ENCODE measurements around the gene ASTN2. TPM values are rescaled to one million over a fixed set of nuclear protein-coding genes. Genes with fewer than 3 reads are reported as not detected.
A peak's percentile ranks its signal among the peaks of the same experiment; 100 is the strongest.

Gene ASTN2
- polyA plus RNA-seq, 2 donors = 0.26 to 0.35 TPM

DNA sequence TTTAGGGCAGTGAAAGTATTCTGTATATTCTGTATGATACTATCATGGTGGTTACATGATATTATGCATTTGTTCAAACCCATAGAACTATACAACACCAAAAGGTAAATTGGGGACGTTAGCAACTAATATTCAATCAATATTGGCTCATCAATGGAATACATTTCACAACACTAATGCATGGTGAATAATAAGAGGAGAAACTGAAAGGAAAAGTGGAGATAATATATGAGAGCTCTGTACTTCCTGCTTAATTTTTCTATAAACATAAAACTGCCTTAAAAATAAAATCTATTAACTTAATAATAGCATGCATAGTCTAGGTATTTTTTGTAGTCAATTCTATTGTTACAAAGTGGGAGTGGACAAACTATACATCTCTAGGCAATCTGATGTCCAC lies 661.5 kb downstream of the ASTN2 start:
- Histone ChIP-seq H3K9me3 (ENCODE audit: control insufficient read depth in 2 of 2, insufficient read depth in 1 of 2, low read depth in 1 of 2, low read length in 1 of 2) (peaks cover 0 to 3% of the 10 kb centered on the region in 2 donors), H3K27ac (ENCODE audit: low read depth in 2 of 2, low read length in 1 of 2) (no peak overlapping the region), H3K36me3 (ENCODE audit: control insufficient read depth in 2 of 2, insufficient read depth in 2 of 2, low read length in 1 of 2) (no peaks in the 10 kb centered on the region), H3K4me1 (ENCODE audit: control insufficient read depth in 2 of 2, insufficient read depth in 2 of 2, low read length in 1 of 2) (no peaks in the 10 kb centered on the region), H3K4me3 (ENCODE audit: low read depth in 1 of 2, low read length in 2 of 2) (no peak overlapping the region), H3K27me3 (ENCODE audit: control insufficient read depth in 1 of 2, insufficient read depth in 2 of 2, low read length in 2 of 2) (no peaks in the 10 kb centered on the region)
- 44 to 61% methylated on average over 1 of the region's 1 CpG for WGBS, 2 donors

GRCh38 chr9:116750510-116750909 lies 664.3 kb downstream of the ASTN2 start:
- WGBS, 2 donors = 89 to 91% methylated on average over 2 of the region's 2 CpGs
- Histone ChIP-seq H3K27ac (ENCODE audit: low read depth in 2 of 2, low read length in 1 of 2) (no peak overlapping the region), H3K4me1 (ENCODE audit: control insufficient read depth in 2 of 2, insufficient read depth in 2 of 2, low read length in 1 of 2) (no peaks in the 10 kb centered on the region), H3K4me3 (ENCODE audit: low read depth in 1 of 2, low read length in 2 of 2) (no peak overlapping the region), H3K27me3 (ENCODE audit: control insufficient read depth in 1 of 2, insufficient read depth in 2 of 2, low read length in 2 of 2) (no peaks in the 10 kb centered on the region), H3K36me3 (ENCODE audit: control insufficient read depth in 2 of 2, insufficient read depth in 2 of 2, low read length in 1 of 2) (no peaks in the 10 kb centered on the region), H3K9me3 (ENCODE audit: control insufficient read depth in 2 of 2, insufficient read depth in 1 of 2, low read depth in 1 of 2, low read length in 1 of 2) (no peaks in the 10 kb centered on the region)

DNA sequence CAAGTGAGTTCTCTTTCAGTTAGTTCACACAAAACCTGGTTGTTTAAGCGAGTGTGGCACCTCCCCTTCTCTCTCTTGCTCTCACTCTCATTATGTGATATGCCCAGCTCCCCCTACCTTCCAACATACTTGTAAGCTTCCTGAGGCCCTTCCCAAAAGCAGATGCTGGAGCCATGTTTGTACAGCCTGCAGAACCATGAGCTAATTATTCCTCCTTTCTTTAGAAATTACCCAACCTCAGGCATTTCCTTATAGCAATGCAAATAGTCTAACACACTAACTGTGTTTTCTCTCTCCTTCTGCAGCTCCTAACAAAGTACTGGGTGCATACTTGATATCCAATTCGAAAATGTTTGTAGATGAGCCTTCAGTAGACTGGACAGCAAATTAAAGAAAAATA lies 665.1 kb downstream of the ASTN2 start:
- Histone ChIP-seq H3K4me3 (ENCODE audit: low read depth in 1 of 2, low read length in 2 of 2) (no peak overlapping the region), H3K27ac (ENCODE audit: low read depth in 2 of 2, low read length in 1 of 2) (no peak overlapping the region), H3K4me1 (ENCODE audit: control insufficient read depth in 2 of 2, insufficient read depth in 2 of 2, low read length in 1 of 2) (no peaks in the 10 kb centered on the region), H3K9me3 (ENCODE audit: control insufficient read depth in 2 of 2, insufficient read depth in 1 of 2, low read depth in 1 of 2, low read length in 1 of 2) (no peaks in the 10 kb centered on the region), H3K36me3 (ENCODE audit: control insufficient read depth in 2 of 2, insufficient read depth in 2 of 2, low read length in 1 of 2) (no peaks in the 10 kb centered on the region), H3K27me3 (ENCODE audit: control insufficient read depth in 1 of 2, insufficient read depth in 2 of 2, low read length in 2 of 2) (no peaks in the 10 kb centered on the region)
- 79 to 83% methylated on average over 2 of the region's 2 CpGs for WGBS, 2 donors

DNA sequence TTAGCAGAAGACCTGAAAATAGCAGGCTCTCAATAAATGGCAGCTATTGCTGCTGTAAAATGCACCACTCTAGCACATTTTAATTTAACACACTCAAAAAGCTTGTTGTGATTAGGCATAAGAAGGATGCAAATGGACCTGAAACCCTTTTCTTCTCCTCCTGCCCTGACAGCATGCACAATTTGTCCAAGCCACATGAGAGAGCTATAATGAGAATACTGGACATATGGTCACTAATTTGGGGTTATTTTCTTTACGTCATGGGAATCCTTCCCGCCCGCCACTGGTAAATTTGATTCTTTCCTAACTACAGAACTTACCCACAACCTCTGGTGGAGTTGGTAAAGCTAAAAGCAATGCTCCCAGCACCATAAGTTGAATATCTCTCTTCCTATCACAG lies 665.7 kb downstream of the ASTN2 start:
- Histone ChIP-seq H3K4me1 (ENCODE audit: control insufficient read depth in 2 of 2, insufficient read depth in 2 of 2, low read length in 1 of 2) (no peaks in the 10 kb centered on the region), H3K9me3 (ENCODE audit: control insufficient read depth in 2 of 2, insufficient read depth in 1 of 2, low read depth in 1 of 2, low read length in 1 of 2) (no peaks in the 10 kb centered on the region), H3K27ac (ENCODE audit: low read depth in 2 of 2, low read length in 1 of 2) (no peak overlapping the region), H3K27me3 (ENCODE audit: control insufficient read depth in 1 of 2, insufficient read depth in 2 of 2, low read length in 2 of 2) (no peaks in the 10 kb centered on the region), H3K36me3 (ENCODE audit: control insufficient read depth in 2 of 2, insufficient read depth in 2 of 2, low read length in 1 of 2) (no peaks in the 10 kb centered on the region), H3K4me3 (ENCODE audit: low read depth in 1 of 2, low read length in 2 of 2) (no peak overlapping the region)
- WGBS, 2 donors = 96 to 99% methylated on average over 3 of the region's 3 CpGs

- H3K4me1 ChIP-seq (ENCODE audit: control insufficient read depth in 2 of 2, insufficient read depth in 2 of 2, low read length in 1 of 2) = peaks cover 0 to 2% of the 10 kb centered on the region in 2 donors
- no peak overlapping the region for H3K4me3 ChIP-seq (ENCODE audit: low read depth in 1 of 2, low read length in 2 of 2)
- no peaks in the 10 kb centered on the region for H3K36me3 ChIP-seq (ENCODE audit: control insufficient read depth in 2 of 2, insufficient read depth in 2 of 2, low read length in 1 of 2)
- H3K9me3 ChIP-seq (ENCODE audit: control insufficient read depth in 2 of 2, insufficient read depth in 1 of 2, low read depth in 1 of 2, low read length in 1 of 2) = no peaks in the 10 kb centered on the region
- H3K27ac ChIP-seq (ENCODE audit: low read depth in 2 of 2, low read length in 1 of 2) = no peak overlapping the region
- no peaks in the 10 kb centered on the region for H3K27me3 ChIP-seq (ENCODE audit: control insufficient read depth in 1 of 2, insufficient read depth in 2 of 2, low read length in 2 of 2)
- 74 to 85% methylated on average over 2 of the region's 2 CpGs for WGBS, 2 donors
Measured at GRCh38 chr9:116741742-116742141, 673.1 kb downstream of the ASTN2 start.

- no peak overlapping the region for H3K4me3 ChIP-seq (ENCODE audit: low read depth in 1 of 2, low read length in 2 of 2)
- 61 to 74% methylated on average over 3 of the region's 3 CpGs for WGBS, 2 donors
- no peaks in the 10 kb centered on the region for H3K27me3 ChIP-seq (ENCODE audit: control insufficient read depth in 1 of 2, insufficient read depth in 2 of 2, low read length in 2 of 2)
- H3K4me1 ChIP-seq (ENCODE audit: control insufficient read depth in 2 of 2, insufficient read depth in 2 of 2, low read length in 1 of 2) = peaks cover 0 to 2% of the 10 kb centered on the region in 2 donors
- no peaks in the 10 kb centered on the region for H3K36me3 ChIP-seq (ENCODE audit: control insufficient read depth in 2 of 2, insufficient read depth in 2 of 2, low read length in 1 of 2)
- H3K27ac ChIP-seq (ENCODE audit: low read depth in 2 of 2, low read length in 1 of 2) = no peak overlapping the region
- no peaks in the 10 kb centered on the region for H3K9me3 ChIP-seq (ENCODE audit: control insufficient read depth in 2 of 2, insufficient read depth in 1 of 2, low read depth in 1 of 2, low read length in 1 of 2)
Measured at GRCh38 chr9:116741086-116741740, 673.6 kb downstream of the ASTN2 start.

DNA sequence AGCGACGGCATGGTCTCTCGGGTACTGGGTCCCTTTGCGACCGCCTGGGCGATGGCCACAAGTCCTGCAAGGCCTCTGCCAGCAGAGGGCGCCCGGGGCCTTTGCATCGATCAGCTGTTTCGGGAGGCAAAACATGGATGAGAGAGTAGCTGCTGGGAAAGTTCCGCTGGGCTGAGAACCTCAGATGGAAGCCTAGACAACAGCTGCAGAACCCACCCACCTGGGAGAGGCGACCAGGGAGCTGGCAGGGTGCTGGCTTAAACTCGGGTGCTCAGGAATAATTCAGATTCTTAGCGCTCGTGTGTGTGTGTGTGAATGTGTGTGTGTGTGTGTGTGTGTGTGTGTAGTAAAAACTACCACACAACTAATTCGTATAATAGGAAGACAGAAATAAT lies 677.7 kb downstream of the ASTN2 start:
- 10 to 18% methylated on average over 16 of the region's 16 CpGs for WGBS, 2 donors
- H3K9me3 ChIP-seq (ENCODE audit: control insufficient read depth in 2 of 2, insufficient read depth in 1 of 2, low read depth in 1 of 2, low read length in 1 of 2) = no peaks in the 10 kb centered on the region
- H3K27me3 ChIP-seq (ENCODE audit: control insufficient read depth in 1 of 2, insufficient read depth in 2 of 2, low read length in 2 of 2) = no peaks in the 10 kb centered on the region
- H3K36me3 ChIP-seq (ENCODE audit: control insufficient read depth in 2 of 2, insufficient read depth in 2 of 2, low read length in 1 of 2) = no peaks in the 10 kb centered on the region
- H3K4me1 ChIP-seq (ENCODE audit: control insufficient read depth in 2 of 2, insufficient read depth in 2 of 2, low read length in 1 of 2) = peaks cover 0 to 2% of the 10 kb centered on the region in 2 donors
- no peak overlapping the region for H3K27ac ChIP-seq (ENCODE audit: low read depth in 2 of 2, low read length in 1 of 2)
- peak overlapping the region in 1 of 2 donors; percentile 3 for H3K4me3 ChIP-seq (ENCODE audit: low read depth in 1 of 2, low read length in 2 of 2)

DNA sequence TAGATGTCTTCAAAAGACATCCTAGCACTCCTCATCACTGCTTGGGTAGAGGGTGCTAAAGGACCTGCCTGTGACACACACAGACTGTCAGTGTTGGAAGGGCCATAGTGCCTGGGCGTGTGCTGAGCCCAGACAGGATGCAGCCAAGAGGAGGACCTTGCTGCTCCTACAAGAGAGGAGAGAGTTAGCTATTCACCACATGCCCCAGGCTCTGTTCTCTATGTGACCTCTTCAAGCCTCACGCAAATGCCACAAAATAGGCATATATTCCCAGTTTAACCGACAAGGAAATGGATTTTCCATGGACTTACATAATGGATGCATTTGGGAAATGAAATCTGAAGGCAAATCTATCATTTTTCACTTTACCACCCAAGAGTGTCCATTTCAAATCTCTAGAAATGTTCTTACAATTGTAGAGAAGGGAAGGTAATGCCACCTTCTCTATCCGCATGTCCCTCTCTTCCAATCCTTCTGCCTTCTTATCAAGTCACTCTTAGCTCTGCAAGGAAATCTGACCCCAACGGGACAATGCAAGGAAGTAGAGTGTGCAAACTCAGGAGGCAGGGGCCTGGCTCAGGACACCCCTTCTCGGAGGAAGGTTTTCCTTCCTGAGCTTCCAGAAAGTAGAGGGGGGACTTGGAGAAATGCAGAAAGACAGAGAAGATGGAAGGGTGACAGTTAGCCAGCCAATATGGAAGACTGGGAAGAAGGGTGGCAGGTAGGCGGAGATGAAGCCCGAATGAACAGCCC lies 678.3 kb downstream of the ASTN2 start:
- H3K27me3 ChIP-seq (ENCODE audit: control insufficient read depth in 1 of 2, insufficient read depth in 2 of 2, low read length in 2 of 2) = no peaks in the 10 kb centered on the region
- WGBS, 2 donors = 55 to 58% methylated on average over 8 of the region's 8 CpGs
- no peaks in the 10 kb centered on the region for H3K36me3 ChIP-seq (ENCODE audit: control insufficient read depth in 2 of 2, insufficient read depth in 2 of 2, low read length in 1 of 2)

GRCh38 chr9:116733010-116733641 lies 681.7 kb downstream of the ASTN2 start:
- Histone ChIP-seq H3K27ac (ENCODE audit: low read depth in 2 of 2, low read length in 1 of 2) (no peak overlapping the region), H3K4me1 (ENCODE audit: control insufficient read depth in 2 of 2, insufficient read depth in 2 of 2, low read length in 1 of 2) (peaks cover 0 to 2% of the 10 kb centered on the region in 2 donors), H3K36me3 (ENCODE audit: control insufficient read depth in 2 of 2, insufficient read depth in 2 of 2, low read length in 1 of 2) (no peaks in the 10 kb centered on the region), H3K27me3 (ENCODE audit: control insufficient read depth in 1 of 2, insufficient read depth in 2 of 2, low read length in 2 of 2) (no peaks in the 10 kb centered on the region), H3K4me3 (ENCODE audit: low read depth in 1 of 2, low read length in 2 of 2) (no peak overlapping the region), H3K9me3 (ENCODE audit: control insufficient read depth in 2 of 2, insufficient read depth in 1 of 2, low read depth in 1 of 2, low read length in 1 of 2) (no peaks in the 10 kb centered on the region)
- 81 to 82% methylated on average over 9 of the region's 9 CpGs for WGBS, 2 donors

More for the DNA sequence above, 678.3 kb downstream of the ASTN2 start:
- Histone ChIP-seq H3K9me3 (ENCODE audit: control insufficient read depth in 2 of 2, insufficient read depth in 1 of 2, low read depth in 1 of 2, low read length in 1 of 2) (no peaks in the 10 kb centered on the region), H3K4me1 (ENCODE audit: control insufficient read depth in 2 of 2, insufficient read depth in 2 of 2, low read length in 1 of 2) (peaks cover 0 to 2% of the 10 kb centered on the region in 2 donors), H3K27ac (ENCODE audit: low read depth in 2 of 2, low read length in 1 of 2) (no peak overlapping the region), H3K4me3 (ENCODE audit: low read depth in 1 of 2, low read length in 2 of 2) (no peak overlapping the region)

All from esophagus (tissue), 2 donors.